Esophagus squamous epithelium (tissue), 5 donors: ENCODE results near the gene CDH13. TPM values are rescaled to one million over a fixed set of nuclear protein-coding genes. Genes with fewer than 3 reads are reported as not detected.

Source experiments
- DNase-seq: peaks from one replicate; lab custom pipeline; 2025; lab: John Stamatoyannopoulos, UW
- H3K27ac ChIP-seq, 4 donors: fragments of 200-600 bp; sonication (generic); one replicate each; pipeline ENCODE4 v1.5.1; 2016 to 2019; ENCODE audit warnings: mild to moderate bottlenecking in 1 of 4
- H3K27me3 ChIP-seq, 4 donors: fragments of 200-600 bp; sonication (generic); 1 replicate in 3 of 4; 2 replicates in 1 of 4; pipeline versions ENCODE4 v1.5.1 to v1.6.0; 2017 to 2021; ENCODE audit warnings: antibody characterized with exemption in 1 of 4
- H3K36me3 ChIP-seq, 3 donors: fragments of 200-600 bp; sonication (generic); one replicate each; pipeline ENCODE4 v1.5.1; 2016 to 2019
- H3K4me1 ChIP-seq, 3 donors: fragments of 200-600 bp; sonication (generic); one replicate each; pipeline ENCODE4 v1.5.1; 2017 to 2019
- H3K4me3 ChIP-seq, 4 donors: fragments of 200-600 bp; sonication (generic); 1 replicate in 3 of 4; 2 replicates in 1 of 4; pipeline ENCODE4 v1.5.1; 2016 to 2019; ENCODE audit warnings: mild to moderate bottlenecking in 2 of 4, moderate library complexity in 1 of 4
- H3K9me3 ChIP-seq, 3 donors: fragments of 200-600 bp; sonication (generic); one replicate each; pipeline ENCODE4 v1.5.1; 2016 to 2019
- CTCF ChIP-seq, 6 experiments: fragments of 450-650 bp in 4 of 6; fragments of 200-600 bp in 2 of 6; sonication (generic) in 2 of 6; IDR thresholded peaks; one replicate each; pipeline ENCODE4 v1.5.1; 2016 to 2019; ENCODE audit warnings: antibody characterized with exemption in 6 of 6, mild to moderate bottlenecking in 4 of 6, moderate library complexity in 4 of 6
- POLR2A ChIP-seq, 4 donors: fragments of 450-650 bp; IDR thresholded peaks; one replicate each; pipeline ENCODE4 v1.6.1; 2017; ENCODE audit warnings: antibody characterized with exemption in 4 of 4, mild to moderate bottlenecking in 4 of 4, moderate library complexity in 3 of 4
- WGBS, 2 donors: methylation state at CpG; one replicate each; pipeline ENCODE4 v1.1.5; 2018; 5-methylcytosine and 5-hydroxymethylcytosine counted together
- intact Hi-C: fragments of 100-400 bp; cut with DNase I; formaldehyde crosslinking; loops from one replicate; pipeline ENCODE4 v1.15.0; 2022
- total RNA-seq, 4 donors: library from RNA; depleted of rRNA; stranded (reverse); fragments of >200 nt; gene quantifications; one replicate each; pipeline ENCODE4 v1.1.0, GENCODE V29; 2016
- donor health status: DM: yes; HTN: yes; CAD: no.

Gene CDH13
- total RNA-seq, 4 donors from 2014 or later, result 6.9 to 31.9 (median 21.1) TPM

- H3K4me1 ChIP-seq, result no peaks in the 10 kb centered on the region
- WGBS, 2 donors, result 92% methylated on average over 11 of the region's 12 CpGs
- intact Hi-C loops, result no loop called here
- no peak overlapping the region for H3K4me3 ChIP-seq
- no peak overlapping the region for H3K27ac ChIP-seq
- TF ChIP-seq POLR2A (IDR thresholded peaks at IDR 0.05) (no peak), CTCF (IDR thresholded peaks at IDR 0.05) (no peak)
- no peaks in the 10 kb centered on the region for H3K36me3 ChIP-seq
- H3K9me3 ChIP-seq, result no peaks in the 10 kb centered on the region
- H3K27me3 ChIP-seq, result no peaks in the 10 kb centered on the region
- no peak for DNase-seq
Measured at GRCh38 chr16:83510906-83511305, 884.1 kb downstream of the CDH13 start.

- Histone ChIP-seq H3K4me3 (no peak overlapping the region), H3K4me1 (no peaks in the 10 kb centered on the region), H3K27me3 (no peaks in the 10 kb centered on the region), H3K9me3 (peaks cover 0 to 10% (median 0%) of the 10 kb centered on the region in 3 donors), H3K36me3 (no peaks in the 10 kb centered on the region), H3K27ac (no peak overlapping the region)
- WGBS, 2 donors, result 65 to 68% methylated on average over 8 of the region's 8 CpGs
- intact Hi-C loops, result no loop called here
- no peak for TF ChIP-seq POLR2A (IDR thresholded peaks at IDR 0.05)
- TF ChIP-seq CTCF (IDR thresholded peaks at IDR 0.05), result no peak
- no peak for DNase-seq
Measured at GRCh38 chr16:83513008-83513755, 886.4 kb downstream of the CDH13 start.

DNA sequence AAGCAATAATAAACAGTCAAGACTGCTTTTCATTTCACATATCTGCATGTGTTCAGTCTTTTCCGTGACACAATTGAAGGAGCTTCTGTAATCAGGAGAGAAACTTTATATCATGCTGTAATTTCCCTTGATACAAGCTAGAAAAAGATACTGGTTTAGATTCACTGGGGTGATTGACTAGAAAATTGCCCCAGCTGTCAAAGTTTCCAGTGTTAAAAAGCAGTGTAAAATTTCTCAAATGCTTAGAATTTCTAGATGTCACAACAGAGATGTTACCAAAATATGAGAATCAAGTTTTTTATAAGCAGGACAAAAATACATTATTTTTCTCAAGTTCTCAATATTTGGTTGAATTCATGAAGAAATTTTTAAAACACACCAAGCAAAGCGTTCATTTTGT is 888.6 kb downstream of the CDH13 start:
- WGBS, 2 donors, result 61 to 73% methylated on average over 2 of the region's 2 CpGs
- H3K4me3 ChIP-seq, result no peak overlapping the region

GRCh38 chr16:83516931-83517330 is 890.2 kb downstream of the CDH13 start:
- 77 to 83% methylated on average over 2 of the region's 2 CpGs for WGBS, 2 donors
- TF ChIP-seq POLR2A (IDR thresholded peaks at IDR 0.05) (no peak), CTCF (IDR thresholded peaks at IDR 0.05) (no peak)
- Histone ChIP-seq H3K4me1 (no peaks in the 10 kb centered on the region), H3K27ac (no peak overlapping the region), H3K36me3 (no peaks in the 10 kb centered on the region), H3K4me3 (no peak overlapping the region), H3K27me3 (no peaks in the 10 kb centered on the region), H3K9me3 (peaks cover 0 to 10% (median 0%) of the 10 kb centered on the region in 3 donors)
- DNase-seq, result no peak
- intact Hi-C loops, result no loop called here

More for the DNA sequence above, 888.6 kb downstream of the CDH13 start:
- peaks cover 0 to 10% (median 0%) of the 10 kb centered on the region in 3 donors for H3K9me3 ChIP-seq
- intact Hi-C loops, result no loop called here
- TF ChIP-seq CTCF (IDR thresholded peaks at IDR 0.05) (no peak), POLR2A (IDR thresholded peaks at IDR 0.05) (no peak)
- DNase-seq, result no peak
- H3K27me3 ChIP-seq, result no peaks in the 10 kb centered on the region
- no peaks in the 10 kb centered on the region for H3K36me3 ChIP-seq
- H3K27ac ChIP-seq, result no peak overlapping the region
- H3K4me1 ChIP-seq, result no peaks in the 10 kb centered on the region

GRCh38 chr16:83517398-83517797 is 890.6 kb downstream of the CDH13 start:
- Histone ChIP-seq H3K36me3 (no peaks in the 10 kb centered on the region), H3K27ac (no peak overlapping the region), H3K9me3 (peaks cover 0 to 10% (median 0%) of the 10 kb centered on the region in 3 donors), H3K27me3 (no peaks in the 10 kb centered on the region), H3K4me1 (no peaks in the 10 kb centered on the region), H3K4me3 (no peak overlapping the region)
- WGBS, 2 donors, result 43 to 46% methylated on average over 2 of the region's 2 CpGs
- no peak for DNase-seq
- TF ChIP-seq POLR2A (IDR thresholded peaks at IDR 0.05), result no peak
- TF ChIP-seq CTCF (IDR thresholded peaks at IDR 0.05), result no peak
- intact Hi-C loops, result no loop called here
